Measurements from ENCODE around the gene OXA1L. TPM values are rescaled to one million over a fixed set of nuclear protein-coding genes. Genes with fewer than 3 reads are reported as not detected.
"Not testable (repeated sequence)": the region's sequence is repeated elsewhere in the genome, so short reads cannot be mapped to it uniquely, and the experiment has no call there.

The OXA1L gene
- total and polyA plus RNA-seq, 2 donors: 81.8 to 85.7 TPM

GRCh38 chr14:22733829-22734228, 32.7 kb upstream of the OXA1L start:
- H3K27me3 ChIP-seq (ENCODE audit: control insufficient read depth in 2 of 2, insufficient read depth in 1 of 2, low read length in 1 of 2): peaks cover 0 to 2% of the 10 kb centered on the region in 2 donors
- no peak overlapping the region for H3K27ac ChIP-seq (ENCODE audit: low read depth in 1 of 2, low read length in 1 of 2)
- H3K4me3 ChIP-seq (ENCODE audit: low read length in 2 of 2): no peak overlapping the region
- no peak for DNase-seq (ENCODE audit: low read depth in 6 of 9, low spot score in 9 of 9)
- H3K9me3 ChIP-seq (ENCODE audit: control insufficient read depth in 2 of 2, insufficient read depth in 1 of 2, low read length in 1 of 2): no peaks in the 10 kb centered on the region
- no peaks in the 10 kb centered on the region for H3K4me1 ChIP-seq (ENCODE audit: control insufficient read depth in 2 of 2, insufficient read depth in 2 of 2, low read length in 2 of 2)
- 93% methylated on average over 2 of the region's 2 CpGs for WGBS
- H3K36me3 ChIP-seq (ENCODE audit: control insufficient read depth in 2 of 2, insufficient read depth in 2 of 2, low read length in 1 of 2): no peaks in the 10 kb centered on the region

- H3K27ac ChIP-seq (ENCODE audit: low read depth in 1 of 2, low read length in 1 of 2): no peak overlapping the region
- DNase-seq (ENCODE audit: low read depth in 6 of 9, low spot score in 9 of 9): no peak
- no peaks in the 10 kb centered on the region for H3K36me3 ChIP-seq (ENCODE audit: control insufficient read depth in 2 of 2, insufficient read depth in 2 of 2, low read length in 1 of 2)
- H3K4me3 ChIP-seq (ENCODE audit: low read length in 2 of 2): no peak overlapping the region
- 91% methylated on average over 2 of the region's 2 CpGs for WGBS
- no peaks in the 10 kb centered on the region for H3K9me3 ChIP-seq (ENCODE audit: control insufficient read depth in 2 of 2, insufficient read depth in 1 of 2, low read length in 1 of 2)
- H3K4me1 ChIP-seq (ENCODE audit: control insufficient read depth in 2 of 2, insufficient read depth in 2 of 2, low read length in 2 of 2): no peaks in the 10 kb centered on the region
- peaks cover 0 to 2% of the 10 kb centered on the region in 2 donors for H3K27me3 ChIP-seq (ENCODE audit: control insufficient read depth in 2 of 2, insufficient read depth in 1 of 2, low read length in 1 of 2)
Measured at GRCh38 chr14:22735096-22735495, 31.4 kb upstream of the OXA1L start.

DNA sequence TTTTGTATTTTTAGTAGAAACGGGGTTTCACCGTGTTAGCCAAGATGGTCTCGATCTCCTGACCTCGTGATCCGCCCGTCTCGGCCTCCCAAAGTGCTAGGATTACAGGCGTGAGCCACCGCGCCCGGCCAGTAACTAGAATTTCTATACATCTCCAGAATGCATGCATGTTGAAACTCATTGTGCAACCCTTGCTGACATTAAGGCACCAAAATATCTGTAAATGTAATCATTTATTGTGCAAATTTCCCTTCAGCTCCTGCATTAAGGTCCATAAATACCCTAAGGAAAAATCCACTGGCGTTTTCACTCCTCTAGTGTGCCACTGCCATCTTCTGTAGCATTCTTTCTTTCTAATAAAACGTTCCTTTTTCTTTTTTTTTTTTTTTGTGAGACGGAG, 30.1 kb upstream of the OXA1L start:
- H3K27ac ChIP-seq (ENCODE audit: low read depth in 1 of 2, low read length in 1 of 2); H3K27me3 ChIP-seq (ENCODE audit: control insufficient read depth in 2 of 2, insufficient read depth in 1 of 2, low read length in 1 of 2); H3K4me3 ChIP-seq (ENCODE audit: low read length in 2 of 2); H3K4me1 ChIP-seq (ENCODE audit: control insufficient read depth in 2 of 2, insufficient read depth in 2 of 2, low read length in 2 of 2); DNase-seq (ENCODE audit: low read depth in 6 of 9, low spot score in 9 of 9); H3K36me3 ChIP-seq (ENCODE audit: control insufficient read depth in 2 of 2, insufficient read depth in 2 of 2, low read length in 1 of 2); H3K9me3 ChIP-seq (ENCODE audit: control insufficient read depth in 2 of 2, insufficient read depth in 1 of 2, low read length in 1 of 2): not testable (repeated sequence)
- 96% methylated on average over 11 of the region's 14 CpGs for WGBS

GRCh38 chr14:22737052-22737451, 29.4 kb upstream of the OXA1L start:
- Histone ChIP-seq H3K36me3 (ENCODE audit: control insufficient read depth in 2 of 2, insufficient read depth in 2 of 2, low read length in 1 of 2) (no peaks in the 10 kb centered on the region), H3K4me3 (ENCODE audit: low read length in 2 of 2) (no peak overlapping the region), H3K27ac (ENCODE audit: low read depth in 1 of 2, low read length in 1 of 2) (no peak overlapping the region), H3K4me1 (ENCODE audit: control insufficient read depth in 2 of 2, insufficient read depth in 2 of 2, low read length in 2 of 2) (no peaks in the 10 kb centered on the region), H3K27me3 (ENCODE audit: control insufficient read depth in 2 of 2, insufficient read depth in 1 of 2, low read length in 1 of 2) (no peaks in the 10 kb centered on the region), H3K9me3 (ENCODE audit: control insufficient read depth in 2 of 2, insufficient read depth in 1 of 2, low read length in 1 of 2) (no peaks in the 10 kb centered on the region)
- 98% methylated on average over 1 of the region's 1 CpG for WGBS
- no peak for DNase-seq (ENCODE audit: low read depth in 6 of 9, low spot score in 9 of 9)

DNA sequence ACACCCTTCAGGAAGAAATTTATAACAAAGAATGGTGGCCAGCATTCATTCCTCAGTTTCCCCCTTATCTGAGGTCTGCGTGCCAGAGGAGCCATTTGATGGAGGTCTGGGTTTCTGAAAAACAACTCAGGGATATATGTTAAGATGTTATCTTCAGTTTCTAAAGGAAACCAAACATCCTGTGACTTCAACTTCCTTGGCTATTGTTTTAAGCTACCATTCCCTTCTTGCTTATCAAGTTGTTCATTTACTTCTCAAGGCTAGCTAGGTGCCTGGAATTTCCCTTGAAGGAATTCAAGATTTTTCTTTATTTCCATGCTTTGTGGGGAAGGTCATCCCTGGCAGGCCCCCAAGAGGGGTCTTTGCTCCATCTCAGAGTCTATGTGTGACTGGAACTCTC, 27.1 kb upstream of the OXA1L start:
- Histone ChIP-seq H3K27me3 (ENCODE audit: control insufficient read depth in 2 of 2, insufficient read depth in 1 of 2, low read length in 1 of 2) (no peaks in the 10 kb centered on the region), H3K27ac (ENCODE audit: low read depth in 1 of 2, low read length in 1 of 2) (no peak overlapping the region), H3K36me3 (ENCODE audit: control insufficient read depth in 2 of 2, insufficient read depth in 2 of 2, low read length in 1 of 2) (no peaks in the 10 kb centered on the region), H3K4me3 (ENCODE audit: low read length in 2 of 2) (no peak overlapping the region), H3K9me3 (ENCODE audit: control insufficient read depth in 2 of 2, insufficient read depth in 1 of 2, low read length in 1 of 2) (no peaks in the 10 kb centered on the region), H3K4me1 (ENCODE audit: control insufficient read depth in 2 of 2, insufficient read depth in 2 of 2, low read length in 2 of 2) (no peaks in the 10 kb centered on the region)
- 53% methylated on average over 1 of the region's 1 CpG for WGBS
- DNase-seq (ENCODE audit: low read depth in 6 of 9, low spot score in 9 of 9): no peak

GRCh38 chr14:22740020-22740419, 26.5 kb upstream of the OXA1L start:
- H3K27ac ChIP-seq (ENCODE audit: low read depth in 1 of 2, low read length in 1 of 2): no peak overlapping the region
- H3K9me3 ChIP-seq (ENCODE audit: control insufficient read depth in 2 of 2, insufficient read depth in 1 of 2, low read length in 1 of 2): no peaks in the 10 kb centered on the region
- no peaks in the 10 kb centered on the region for H3K27me3 ChIP-seq (ENCODE audit: control insufficient read depth in 2 of 2, insufficient read depth in 1 of 2, low read length in 1 of 2)
- WGBS: 84% methylated on average over 3 of the region's 3 CpGs
- H3K4me1 ChIP-seq (ENCODE audit: control insufficient read depth in 2 of 2, insufficient read depth in 2 of 2, low read length in 2 of 2): no peaks in the 10 kb centered on the region
- H3K36me3 ChIP-seq (ENCODE audit: control insufficient read depth in 2 of 2, insufficient read depth in 2 of 2, low read length in 1 of 2): no peaks in the 10 kb centered on the region
- DNase-seq (ENCODE audit: low read depth in 6 of 9, low spot score in 9 of 9): no peak
- H3K4me3 ChIP-seq (ENCODE audit: low read length in 2 of 2): no peak overlapping the region

DNA sequence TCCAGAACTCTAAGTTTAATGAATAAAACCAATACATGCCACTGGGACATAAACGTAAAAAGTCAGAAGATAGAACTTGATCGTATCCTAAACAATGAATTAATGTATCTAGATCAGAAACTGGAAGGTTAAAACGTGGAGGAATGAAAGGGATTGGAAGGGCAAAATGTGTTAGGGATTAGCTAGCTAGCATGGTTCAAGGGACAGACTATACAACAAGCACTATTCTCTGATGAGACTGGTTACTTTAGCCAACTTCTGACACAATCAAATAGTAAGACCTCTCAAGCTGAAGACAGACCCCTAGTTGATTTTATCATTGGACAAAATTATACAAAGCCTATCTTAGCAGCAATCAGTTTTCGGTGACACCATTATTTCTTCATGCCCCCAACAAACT, 18.7 kb upstream of the OXA1L start:
- Histone ChIP-seq H3K4me1 (ENCODE audit: control insufficient read depth in 2 of 2, insufficient read depth in 2 of 2, low read length in 2 of 2) (peaks cover 3 to 4% of the 10 kb centered on the region in 2 donors), H3K27me3 (ENCODE audit: control insufficient read depth in 2 of 2, insufficient read depth in 1 of 2, low read length in 1 of 2) (no peaks in the 10 kb centered on the region), H3K27ac (ENCODE audit: low read depth in 1 of 2, low read length in 1 of 2) (no peak overlapping the region), H3K4me3 (ENCODE audit: low read length in 2 of 2) (no peak overlapping the region), H3K36me3 (ENCODE audit: control insufficient read depth in 2 of 2, insufficient read depth in 2 of 2, low read length in 1 of 2) (no peaks in the 10 kb centered on the region), H3K9me3 (ENCODE audit: control insufficient read depth in 2 of 2, insufficient read depth in 1 of 2, low read length in 1 of 2) (no peaks in the 10 kb centered on the region)
- no peak for DNase-seq (ENCODE audit: low read depth in 6 of 9, low spot score in 9 of 9)
- 83% methylated on average over 4 of the region's 4 CpGs for WGBS

GRCh38 chr14:22748206-22748605, 18.3 kb upstream of the OXA1L start:
- Histone ChIP-seq H3K27ac (ENCODE audit: low read depth in 1 of 2, low read length in 1 of 2) (no peak overlapping the region), H3K27me3 (ENCODE audit: control insufficient read depth in 2 of 2, insufficient read depth in 1 of 2, low read length in 1 of 2) (no peaks in the 10 kb centered on the region), H3K36me3 (ENCODE audit: control insufficient read depth in 2 of 2, insufficient read depth in 2 of 2, low read length in 1 of 2) (no peaks in the 10 kb centered on the region), H3K4me3 (ENCODE audit: low read length in 2 of 2) (no peak overlapping the region), H3K4me1 (ENCODE audit: control insufficient read depth in 2 of 2, insufficient read depth in 2 of 2, low read length in 2 of 2) (peaks cover 3 to 4% of the 10 kb centered on the region in 2 donors), H3K9me3 (ENCODE audit: control insufficient read depth in 2 of 2, insufficient read depth in 1 of 2, low read length in 1 of 2) (no peaks in the 10 kb centered on the region)
- WGBS: 80% methylated on average over 4 of the region's 4 CpGs
- DNase-seq (ENCODE audit: low read depth in 6 of 9, low spot score in 9 of 9): no peak

GRCh38 chr14:22748631-22749068, 17.8 kb upstream of the OXA1L start:
- peak in 1 of 9 donors; percentile 22 for DNase-seq (ENCODE audit: low read depth in 6 of 9, low spot score in 9 of 9)
- no peaks in the 10 kb centered on the region for H3K36me3 ChIP-seq (ENCODE audit: control insufficient read depth in 2 of 2, insufficient read depth in 2 of 2, low read length in 1 of 2)
- no peak overlapping the region for H3K27ac ChIP-seq (ENCODE audit: low read depth in 1 of 2, low read length in 1 of 2)
- no peak overlapping the region for H3K4me3 ChIP-seq (ENCODE audit: low read length in 2 of 2)
- no peaks in the 10 kb centered on the region for H3K9me3 ChIP-seq (ENCODE audit: control insufficient read depth in 2 of 2, insufficient read depth in 1 of 2, low read length in 1 of 2)
- no peaks in the 10 kb centered on the region for H3K27me3 ChIP-seq (ENCODE audit: control insufficient read depth in 2 of 2, insufficient read depth in 1 of 2, low read length in 1 of 2)
- peaks cover 3 to 4% of the 10 kb centered on the region in 2 donors for H3K4me1 ChIP-seq (ENCODE audit: control insufficient read depth in 2 of 2, insufficient read depth in 2 of 2, low read length in 2 of 2)
- 6% methylated on average over 4 of the region's 4 CpGs for WGBS

DNA sequence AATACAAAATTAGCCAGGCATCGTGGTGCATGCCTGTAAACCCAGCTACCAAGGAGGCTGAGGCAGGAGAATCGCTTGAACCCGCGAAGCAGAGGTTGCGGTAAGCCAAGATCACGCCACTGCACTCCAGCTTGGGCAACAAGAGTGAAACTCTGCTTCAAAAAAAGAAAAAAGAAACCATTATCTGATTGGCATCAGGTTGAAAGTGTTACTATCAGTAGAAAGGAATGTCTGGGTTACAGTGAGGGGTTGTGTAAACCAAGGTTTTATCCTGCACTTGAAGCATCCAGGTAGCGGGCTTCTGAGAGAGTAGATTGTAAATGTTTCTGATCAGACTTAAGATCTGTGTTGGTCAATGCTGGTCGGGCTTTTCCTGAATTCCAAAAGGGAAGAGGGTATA, 14.1 kb upstream of the OXA1L start:
- no peaks in the 10 kb centered on the region for H3K27me3 ChIP-seq (ENCODE audit: control insufficient read depth in 2 of 2, insufficient read depth in 1 of 2, low read length in 1 of 2)
- no peak overlapping the region for H3K27ac ChIP-seq (ENCODE audit: low read depth in 1 of 2, low read length in 1 of 2)
- WGBS: 85% methylated on average over 8 of the region's 8 CpGs
- H3K4me1 ChIP-seq (ENCODE audit: control insufficient read depth in 2 of 2, insufficient read depth in 2 of 2, low read length in 2 of 2): peaks cover 3 to 4% of the 10 kb centered on the region in 2 donors
- DNase-seq (ENCODE audit: low read depth in 6 of 9, low spot score in 9 of 9): no peak
- no peaks in the 10 kb centered on the region for H3K9me3 ChIP-seq (ENCODE audit: control insufficient read depth in 2 of 2, insufficient read depth in 1 of 2, low read length in 1 of 2)
- H3K36me3 ChIP-seq (ENCODE audit: control insufficient read depth in 2 of 2, insufficient read depth in 2 of 2, low read length in 1 of 2): no peaks in the 10 kb centered on the region
- H3K4me3 ChIP-seq (ENCODE audit: low read length in 2 of 2): no peak overlapping the region
